IMR-90 (cell line): ENCODE results near the gene FNBP1L. TPM values are rescaled to one million over a fixed set of nuclear protein-coding genes. Genes with fewer than 3 reads are reported as not detected.
A peak's percentile ranks its signal among the peaks of the same experiment; 100 is the strongest.

Source experiments
- ATAC-seq: fragments of 200-7000 bp; cut with Tn5 transposase; 2 replicates; pipeline ENCODE4 v1.9.1; 2020; ENCODE audit warnings: low read depth, mild to moderate bottlenecking, moderate library complexity
- BruUV-seq: library from RNA; stranded (reverse); fragments of 400-500 nt; replicated peaks from 2 replicates; lab custom pipeline; 2021; lab: Mats Ljungman, UMichigan
- CTCF ChIA-PET: fragments of 300-600 bp; formaldehyde crosslinking; extraction: SDS; loops from one replicate; lab custom pipeline; 2021; ENCODE audit warnings: antibody characterized with exemption; lab: Yijun Ruan, JAX
- POLR2A ChIA-PET: fragments of 300-600 bp; sonication (Branson Sonifier 250); formaldehyde crosslinking; loops from one replicate; lab custom pipeline; 2022; ENCODE audit warnings: antibody characterized with exemption; ENCODE audit not compliant: unreplicated experiment; lab: Charles Lee
- DNase-seq: peaks from one replicate; pipeline ENCODE4 v3.0.0; 2013
- H2AFZ ChIP-seq: replicated peaks from 2 replicates; pipeline ENCODE3; 2013; ENCODE audit warnings: low read length, mild to moderate bottlenecking; ENCODE audit not compliant: poor library complexity
- H2AK5ac ChIP-seq: 2 replicates; pipeline ENCODE4 v1.6.1; 2013; ENCODE audit warnings: low read depth, low read length, inconsistent platforms
- H2AK9ac ChIP-seq: replicated peaks from 2 replicates; pipeline ENCODE3; 2013; ENCODE audit warnings: mild to moderate bottlenecking, low read depth, low read length, moderate library complexity; ENCODE audit not compliant: poor library complexity
- H2BK120ac ChIP-seq: 2 replicates; pipeline ENCODE4 v1.6.1; 2013; ENCODE audit warnings: low read depth, low read length, inconsistent platforms
- H2BK15ac ChIP-seq: 3 replicates; pipeline ENCODE4 v1.6.1; 2013; ENCODE audit warnings: low read depth, low read length, inconsistent platforms
- H2BK20ac ChIP-seq: 2 replicates; pipeline ENCODE4 v1.6.1; 2013; ENCODE audit warnings: low read depth, mild to moderate bottlenecking, inconsistent platforms, low read length, moderate library complexity
- H2BK5ac ChIP-seq: 2 replicates; pipeline ENCODE4 v1.6.1; 2013; ENCODE audit warnings: mild to moderate bottlenecking, low read depth, low read length, inconsistent platforms; ENCODE audit not compliant: poor library complexity, severe bottlenecking
- H3K14ac ChIP-seq: replicated peaks from 2 replicates; pipeline ENCODE4 v1.6.1; 2013; ENCODE audit warnings: low read depth, low read length, inconsistent platforms
- H3K18ac ChIP-seq: 2 replicates; pipeline ENCODE4 v1.6.1; 2013; ENCODE audit warnings: low read depth, low read length, control low read depth
- H3K23ac ChIP-seq: 2 replicates; pipeline ENCODE4 v1.6.1; 2013; ENCODE audit warnings: low read depth, low read length, inconsistent platforms
- H3K27ac ChIP-seq: 2 replicates; pipeline ENCODE4 v1.5.1; 2013; ENCODE audit warnings: mild to moderate bottlenecking, control low read depth, low read length; ENCODE audit not compliant: insufficient read depth
- H3K27me3 ChIP-seq: 2 replicates; pipeline ENCODE4 v1.6.1; 2013; ENCODE audit warnings: low read length; ENCODE audit not compliant: control insufficient read depth, insufficient read depth
- H3K36me3 ChIP-seq: 2 replicates; pipeline ENCODE4 v1.6.1; 2013; ENCODE audit warnings: low read length, mixed read lengths; ENCODE audit not compliant: control insufficient read depth, insufficient read depth
- H3K4ac ChIP-seq: 2 replicates; pipeline ENCODE4 v1.6.1; 2013; ENCODE audit warnings: low read depth, low read length, inconsistent platforms
- H3K4me1 ChIP-seq: 2 replicates; pipeline ENCODE4 v1.6.1; 2013; ENCODE audit warnings: low read length, mixed read lengths; ENCODE audit not compliant: control insufficient read depth, insufficient read depth
- H3K4me2 ChIP-seq: 2 replicates; pipeline ENCODE4 v1.6.1; 2013; ENCODE audit warnings: low read depth, mild to moderate bottlenecking, control low read depth, low read length, moderate library complexity
- H3K4me3 ChIP-seq: 2 replicates; pipeline ENCODE4 v1.5.1; 2013; ENCODE audit warnings: low read depth, mild to moderate bottlenecking, control low read depth, low read length, moderate library complexity; ENCODE audit not compliant: insufficient read depth
- H3K56ac ChIP-seq: 2 replicates; pipeline ENCODE4 v1.6.1; 2013; ENCODE audit warnings: low read length, inconsistent platforms; ENCODE audit not compliant: insufficient read depth; ENCODE audit errors: extremely low read depth
- H3K79me1 ChIP-seq, 2 experiments: 2 replicates each; pipeline ENCODE4 v1.6.1; 2013; ENCODE audit warnings: low read length in 2 of 2, inconsistent platforms in 1 of 2, low read depth in 1 of 2
- H3K9ac ChIP-seq: 2 replicates; pipeline ENCODE4 v1.6.1; 2013; ENCODE audit warnings: low read depth, low read length, control low read depth
- H3K9me1 ChIP-seq: 2 replicates; pipeline ENCODE4 v1.6.1; 2013; ENCODE audit warnings: low read length, inconsistent platforms; ENCODE audit not compliant: insufficient read depth
- H3K9me3 ChIP-seq: 2 replicates; pipeline ENCODE4 v1.6.1; 2013; ENCODE audit warnings: low read length; ENCODE audit not compliant: control insufficient read depth, insufficient read depth
- H4K20me1 ChIP-seq: 2 replicates; pipeline ENCODE4 v1.6.1; 2013; ENCODE audit warnings: low read length, inconsistent platforms; ENCODE audit not compliant: insufficient read depth
- H4K5ac ChIP-seq: 2 replicates; pipeline ENCODE4 v1.6.1; 2013; ENCODE audit warnings: mild to moderate bottlenecking, low read depth, low read length, control low read depth
- H4K8ac ChIP-seq, 2 experiments: 2 replicates each; pipeline ENCODE4 v1.6.1; 2013; ENCODE audit warnings: low read depth in 2 of 2, low read length in 2 of 2, control low read depth in 1 of 2, inconsistent platforms in 1 of 2
- H4K91ac ChIP-seq: 2 replicates; pipeline ENCODE4 v1.6.1; 2013; ENCODE audit warnings: low read depth, low read length, inconsistent platforms; ENCODE audit not compliant: insufficient read depth
- BHLHE40 ChIP-seq: fragments of 150-350 bp; IDR thresholded peaks from 2 replicates; pipeline ENCODE4 v1.6.1; 2016; ENCODE audit warnings: mild to moderate bottlenecking, low read depth, low read length
- CEBPB ChIP-seq: IDR thresholded peaks from 2 replicates; pipeline ENCODE4 v1.6.1; 2012; ENCODE audit warnings: low read depth, low read length, improper control_type of control experiment
- CTCF ChIP-seq: conservative IDR thresholded peaks from 2 replicates; pipeline ENCODE4 v1.5.1; 2012; ENCODE audit warnings: mild to moderate bottlenecking, low read depth, low read length, improper control_type of control experiment
- ELK1 ChIP-seq: fragments of 150-350 bp; IDR thresholded peaks from 2 replicates; pipeline ENCODE4 v1.6.1; 2016; ENCODE audit warnings: low read depth, mild to moderate bottlenecking, low read length, moderate library complexity, borderline replicate concordance
- FOS ChIP-seq: fragments of 150-350 bp; IDR thresholded peaks from 2 replicates; pipeline ENCODE4 v1.6.1; 2016; ENCODE audit warnings: low read depth, low read length
- MAFK ChIP-seq: IDR thresholded peaks from 2 replicates; pipeline ENCODE4 v1.6.1; 2012; ENCODE audit warnings: low read depth, low read length, improper control_type of control experiment
- MAZ ChIP-seq: IDR thresholded peaks from 2 replicates; pipeline ENCODE4 v1.6.1; 2012; ENCODE audit warnings: low read depth, mild to moderate bottlenecking, low read length, improper control_type of control experiment, moderate library complexity, borderline replicate concordance
- MXI1 ChIP-seq: IDR thresholded peaks from 2 replicates; pipeline ENCODE4 v1.6.1; 2012; ENCODE audit warnings: low read depth, mild to moderate bottlenecking, low read length, moderate library complexity, borderline replicate concordance
- NFE2L2 ChIP-seq: fragments of 150-350 bp; IDR thresholded peaks from 2 replicates; pipeline ENCODE4 v1.6.1; 2016; ENCODE audit warnings: low read depth, mild to moderate bottlenecking, low read length
- POLR2A ChIP-seq: IDR thresholded peaks from 2 replicates; pipeline ENCODE4 v1.6.1; 2012; ENCODE audit warnings: mild to moderate bottlenecking, low read depth, low read length
- RAD21 ChIP-seq: IDR thresholded peaks from 2 replicates; pipeline ENCODE4 v1.6.1; 2012; ENCODE audit warnings: low read length, improper control_type of control experiment
- RCOR1 ChIP-seq: IDR thresholded peaks from 2 replicates; pipeline ENCODE4 v1.6.1; 2012; ENCODE audit warnings: mild to moderate bottlenecking, low read length, improper control_type of control experiment; ENCODE audit not compliant: insufficient replicate concordance
- RFX5 ChIP-seq: IDR thresholded peaks from 2 replicates; pipeline ENCODE4 v1.8.0; 2012; ENCODE audit warnings: low read depth, mild to moderate bottlenecking, low read length, moderate library complexity
- SMC3 ChIP-seq: fragments of 150-350 bp; IDR thresholded peaks from 2 replicates; pipeline ENCODE4 v1.6.1; 2016; ENCODE audit warnings: low read depth, mild to moderate bottlenecking, antibody characterized with exemption, low read length, moderate library complexity
- WGBS, 2 experiments: methylation state at CpG; one replicate each; pipeline versions ENCODE4 v1.1.5 to v1.1.7; 2013; ENCODE audit warnings: missing lambda C conversion rate in 2 of 2; ENCODE audit not compliant: insufficient read length in 1 of 2; ENCODE audit errors: extremely low coverage in 2 of 2; 5-methylcytosine and 5-hydroxymethylcytosine counted together
- dilution Hi-C: fragments of 300-500 bp; cut with HindIII; formaldehyde crosslinking; loops from one replicate; pipeline ENCODE4 v1.14.3; 2018; ENCODE audit warnings: low sequenced_read_pairs; ENCODE audit not compliant: unreplicated experiment
- in situ Hi-C: fragments of 300-500 bp; cut with MboI; formaldehyde crosslinking; loops from 3 replicates; pipeline ENCODE4 v1.14.3; 2019; ENCODE audit warnings: low sequenced_read_pairs, inconsistent platforms, mixed read lengths
- intact Hi-C: fragments of 100-400 bp; cut with micrococcal nuclease; formaldehyde crosslinking; loops from 2 replicates; pipeline ENCODE4 v1.10.0; 2022
- polyA plus RNA-seq, 3 experiments: library from polyadenylated mRNA; depleted of rRNA; stranded (reverse); fragments of >200 nt; gene quantifications; 2 replicates each; pipeline ENCODE4 v1.2.3, GENCODE V29; 2012; ENCODE audit warnings: low replicate concordance in 1 of 3
- total RNA-seq: library from RNA; depleted of rRNA; stranded (reverse); fragments of >200 nt; gene quantifications from 2 replicates; pipeline ENCODE4 v1.2.3, GENCODE V29; 2012
- TF ChIP-seq, protein P1 (sequence below): fragments of 150-350 bp; IDR thresholded peaks from 2 replicates; pipeline ENCODE4 v1.6.1; 2017; ENCODE audit warnings: mild to moderate bottlenecking, antibody characterized with exemption, low read length, low read depth

Gene FNBP1L
- total and polyA plus RNA-seq, 2 of the 4 experiments (the other 2 are of a cell fraction), result 9.3 to 15.2 TPM

DNA sequence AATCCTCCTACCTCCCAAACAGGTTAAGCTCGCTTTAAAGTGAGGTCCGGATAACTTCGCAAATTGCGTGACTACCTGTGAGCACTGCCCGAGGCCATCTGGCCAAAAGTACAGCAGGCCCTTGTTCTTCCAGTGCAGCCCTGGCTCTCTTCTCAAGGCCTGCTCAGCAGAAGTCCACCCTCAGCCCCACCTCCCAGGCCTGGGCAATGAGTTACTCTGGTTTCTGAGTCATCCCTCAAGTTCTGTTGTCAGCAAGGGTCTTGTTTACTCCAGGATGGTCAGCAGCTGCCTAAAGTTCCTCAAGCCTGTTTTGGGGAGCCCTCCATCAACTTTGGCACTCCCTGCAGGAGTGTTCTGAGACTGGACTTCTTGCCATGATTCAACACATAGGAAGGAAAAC, 132.0 kb downstream of the FNBP1L start:
- dilution Hi-C loops, result no loop called here
- H3K79me1 ChIP-seq, result peaks cover 53 to 81% of the 10 kb centered on the region in 2 experiments
- no peak overlapping the region; the same call in 2 of the 3 replicates for H2BK15ac ChIP-seq
- peaks cover 55% of the 10 kb centered on the region for H4K20me1 ChIP-seq
- peak overlapping the region; percentile 61 for H3K4ac ChIP-seq
- H2AK5ac ChIP-seq, result peak overlapping the region; percentile 64; the same call in 1 of the 2 replicates
- peak overlapping the region; percentile 40; the same call in 1 of the 2 replicates for H4K5ac ChIP-seq
- no peak overlapping the region for H3K56ac ChIP-seq
- peak overlapping the region; percentile 29; the same call in 1 of the 2 replicates for H3K4me2 ChIP-seq
- H2BK120ac ChIP-seq, result no peak overlapping the region
- DNase-seq (peak; percentile 97), ATAC-seq (peak; percentile 97)
- peak overlapping the region; percentile 64 for H3K18ac ChIP-seq
- H3K27me3 ChIP-seq, result no peaks in the 10 kb centered on the region
- no peak overlapping the region for H2BK20ac ChIP-seq
- intact Hi-C loops, result no loop called here
- H3K36me3 ChIP-seq, result peaks cover 47% of the 10 kb centered on the region
- no peak overlapping the region for H3K23ac ChIP-seq
- ChIA-PET CTCF (interaction anchor here (0.6 kb wide), 1 partner anchor 1288 kb away, joined by 3 read pairs; no protein-coding TSS in a partner anchor), POLR2A (interaction anchor here (0.5 to 0.7 kb wide), 2 partner anchors 25 to 64 kb away, joined by 4 to 15 read pairs; no protein-coding TSS in a partner anchor)
- H3K27ac ChIP-seq, result peak overlapping the region; percentile 72
- peak overlapping the region; percentile 56; the same call in 1 of the 2 replicates for H4K91ac ChIP-seq
- in situ Hi-C loops, result no loop called here
- no peak overlapping the region for H2AK9ac ChIP-seq
- no TSS peak for BruUV-seq
- peaks cover 14% of the 10 kb centered on the region for H3K4me1 ChIP-seq
- H4K8ac ChIP-seq, result peak overlapping the region in 1 of 2 experiments; percentile 50; a peak in 1 of 4 replicates
- peak overlapping the region; percentile 51 for H3K9ac ChIP-seq
- peaks cover 19% of the 10 kb centered on the region for H3K9me1 ChIP-seq
- no peak overlapping the region for H3K14ac ChIP-seq
- peak overlapping the region; percentile 68 for H2BK5ac ChIP-seq
- no peak overlapping the region for H2AFZ ChIP-seq
- H3K4me3 ChIP-seq, result no peak overlapping the region
- no peaks in the 10 kb centered on the region for H3K9me3 ChIP-seq
- WGBS, 2 experiments, result 97% methylated on average over 5 of the region's 5 CpGs; no CpG with 5 or more reads in 1 of the 2 experiments
- no peak for TF ChIP-seq CEBPB
- no peak for TF ChIP-seq RFX5
- peak; percentile 26; the same call in 1 of the 2 replicates for TF ChIP-seq RAD21
- TF ChIP-seq BHLHE40, result peak; percentile 57; the same call in 1 of the 2 replicates
- no peak for TF ChIP-seq CTCF
- TF ChIP-seq ELK1, result no peak
- peak; percentile 67 for TF ChIP-seq RCOR1
- peak; percentile 38; the same call in 1 of the 2 replicates for TF ChIP-seq SMC3
- no peak; the same call in 1 of the 2 replicates for TF ChIP-seq MXI1
- TF ChIP-seq POLR2A, result no peak
- peak; percentile 84 for TF ChIP-seq FOS
- peak; percentile 38; the same call in 1 of the 2 replicates for TF ChIP-seq NFE2L2
- no peak for TF ChIP-seq MAZ
- TF ChIP-seq, protein P1, sequence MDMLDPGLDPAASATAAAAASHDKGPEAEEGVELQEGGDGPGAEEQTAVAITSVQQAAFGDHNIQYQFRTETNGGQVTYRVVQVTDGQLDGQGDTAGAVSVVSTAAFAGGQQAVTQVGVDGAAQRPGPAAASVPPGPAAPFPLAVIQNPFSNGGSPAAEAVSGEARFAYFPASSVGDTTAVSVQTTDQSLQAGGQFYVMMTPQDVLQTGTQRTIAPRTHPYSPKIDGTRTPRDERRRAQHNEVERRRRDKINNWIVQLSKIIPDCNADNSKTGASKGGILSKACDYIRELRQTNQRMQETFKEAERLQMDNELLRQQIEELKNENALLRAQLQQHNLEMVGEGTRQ, result no peak
- peak; percentile 58 for TF ChIP-seq MAFK
